ENCODE data around the gene SRRD. TPM values are rescaled to one million over a fixed set of nuclear protein-coding genes. Genes with fewer than 3 reads are reported as not detected.
"Not testable (repeated sequence)": the region's sequence is repeated elsewhere in the genome, so short reads cannot be mapped to it uniquely, and the experiment has no call there.

Gene SRRD
- total RNA-seq, 1 experiment from 2014 or later, result 19.2 TPM

- no peak for DNase-seq (ENCODE audit: low spot score)
Observed at GRCh38 chr22:26522012-26522411, 38.3 kb downstream of the SRRD start.

DNA sequence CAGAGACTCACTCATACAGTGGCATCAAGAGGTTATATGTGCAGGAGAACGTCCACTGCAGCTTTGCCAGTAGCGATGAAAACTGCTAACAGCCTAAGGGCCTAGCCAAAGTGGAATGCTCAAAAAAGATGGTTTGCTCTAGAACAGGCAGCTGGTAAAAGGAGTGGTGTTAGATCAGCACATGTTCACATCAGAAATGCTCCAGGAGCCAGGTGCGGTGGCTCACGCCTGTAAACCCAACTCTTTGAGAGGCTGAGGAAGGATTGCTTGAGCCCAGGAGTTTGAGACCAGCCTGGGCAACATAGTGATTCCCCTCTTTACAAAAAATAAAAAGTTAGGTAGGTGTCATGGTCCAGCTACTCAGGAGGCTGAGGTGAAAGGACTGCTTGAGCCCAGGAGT is 38.9 kb downstream of the SRRD start:
- DNase-seq (ENCODE audit: low spot score), result no peak

- no peak for DNase-seq (ENCODE audit: low spot score)
Observed at GRCh38 chr22:26524870-26525269, 41.2 kb downstream of the SRRD start.

- DNase-seq (ENCODE audit: low spot score), result no peak
Observed at GRCh38 chr22:26525946-26526564, 42.4 kb downstream of the SRRD start.

- DNase-seq (ENCODE audit: low spot score), result no peak
Observed at GRCh38 chr22:26527167-26527566, 43.5 kb downstream of the SRRD start.

- DNase-seq (ENCODE audit: low spot score), result no peak
Observed at GRCh38 chr22:26527574-26528465, 44.1 kb downstream of the SRRD start.

DNA sequence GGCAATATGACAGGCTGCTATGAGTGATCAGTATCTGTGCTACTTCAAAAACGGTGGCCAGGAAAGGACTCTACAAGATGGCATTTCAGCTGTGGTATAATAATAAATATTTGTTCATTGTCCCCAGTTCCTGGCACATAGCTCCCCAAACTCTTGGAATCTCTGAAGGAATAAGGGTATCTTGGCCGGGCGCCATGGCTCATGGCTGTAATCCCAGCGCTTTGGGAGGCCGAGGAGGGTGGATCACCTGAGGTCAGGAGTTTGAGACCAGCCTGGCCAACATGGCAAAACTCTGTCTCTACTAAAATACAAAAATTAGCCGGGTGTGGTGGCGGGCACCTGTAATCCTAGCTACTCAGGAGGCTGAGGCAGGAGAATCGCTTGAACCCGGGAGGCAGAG is 44.8 kb downstream of the SRRD start:
- DNase-seq (ENCODE audit: low spot score), result not testable (repeated sequence)

- DNase-seq (ENCODE audit: low spot score), result no peak
Observed at GRCh38 chr22:26529345-26529744, 45.7 kb downstream of the SRRD start.

GRCh38 chr22:26534171-26534855 is 50.6 kb downstream of the SRRD start:
- DNase-seq (ENCODE audit: low spot score), result no peak

GRCh38 chr22:26534874-26535602 is 51.4 kb downstream of the SRRD start:
- DNase-seq (ENCODE audit: low spot score), result no peak

- no peak for DNase-seq (ENCODE audit: low spot score)
Observed at GRCh38 chr22:26535603-26535908, 51.9 kb downstream of the SRRD start.

DNA sequence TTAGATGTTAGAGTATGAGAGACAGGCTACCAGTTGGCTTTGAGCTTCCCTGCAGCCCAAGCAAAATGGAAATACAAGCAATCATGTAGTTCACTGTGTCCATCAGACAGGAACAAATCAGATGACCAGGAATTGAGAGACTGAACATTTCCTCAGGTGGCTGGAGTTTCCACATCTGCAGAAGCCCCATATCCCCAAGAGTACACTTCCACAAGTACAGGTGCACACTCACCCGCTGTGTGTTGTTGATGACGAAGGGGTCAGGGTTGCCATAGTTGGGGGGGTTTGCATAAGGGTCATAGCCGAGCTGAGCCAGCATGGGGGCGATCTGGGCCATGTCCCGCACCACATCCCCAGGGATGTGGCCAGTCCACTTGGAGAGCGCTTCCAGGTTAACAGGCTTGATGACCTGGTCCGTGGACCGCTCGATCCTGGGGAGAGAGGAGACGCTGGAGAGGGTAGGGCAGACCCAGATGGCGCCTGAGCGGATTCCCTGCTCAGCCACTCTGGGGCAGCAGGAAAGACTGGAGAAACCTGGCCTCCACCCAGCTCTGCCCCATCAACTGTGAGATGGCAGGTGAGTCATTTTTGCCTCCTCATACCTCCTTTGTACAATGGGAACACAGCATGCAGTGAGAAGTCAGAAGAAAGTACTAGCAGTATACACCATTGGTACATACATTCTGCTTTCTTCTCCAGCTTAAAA is 52.5 kb downstream of the SRRD start:
- DNase-seq (ENCODE audit: low spot score), result peak; percentile 24

DNA sequence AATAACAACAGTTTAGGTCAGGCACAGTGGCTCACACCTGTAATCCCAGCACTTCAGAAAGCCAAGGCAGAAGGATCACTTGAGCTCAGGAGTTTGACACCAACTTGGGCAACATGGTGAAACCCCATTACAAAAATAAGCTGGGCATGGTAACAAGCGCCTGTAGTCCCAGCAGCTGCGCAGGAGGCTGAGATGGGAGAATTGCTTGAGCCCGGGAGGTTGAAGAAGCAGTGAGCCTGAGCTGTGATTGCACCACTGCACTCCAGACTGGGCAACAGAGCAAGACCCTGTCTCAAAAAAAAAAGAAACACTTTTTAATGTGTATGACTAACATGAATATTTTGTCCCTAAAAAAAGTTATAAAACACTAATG is 53.1 kb downstream of the SRRD start:
- DNase-seq (ENCODE audit: low spot score), result no peak

- no peak for DNase-seq (ENCODE audit: low spot score)
Observed at GRCh38 chr22:26540119-26540518, 56.4 kb downstream of the SRRD start.

DNA sequence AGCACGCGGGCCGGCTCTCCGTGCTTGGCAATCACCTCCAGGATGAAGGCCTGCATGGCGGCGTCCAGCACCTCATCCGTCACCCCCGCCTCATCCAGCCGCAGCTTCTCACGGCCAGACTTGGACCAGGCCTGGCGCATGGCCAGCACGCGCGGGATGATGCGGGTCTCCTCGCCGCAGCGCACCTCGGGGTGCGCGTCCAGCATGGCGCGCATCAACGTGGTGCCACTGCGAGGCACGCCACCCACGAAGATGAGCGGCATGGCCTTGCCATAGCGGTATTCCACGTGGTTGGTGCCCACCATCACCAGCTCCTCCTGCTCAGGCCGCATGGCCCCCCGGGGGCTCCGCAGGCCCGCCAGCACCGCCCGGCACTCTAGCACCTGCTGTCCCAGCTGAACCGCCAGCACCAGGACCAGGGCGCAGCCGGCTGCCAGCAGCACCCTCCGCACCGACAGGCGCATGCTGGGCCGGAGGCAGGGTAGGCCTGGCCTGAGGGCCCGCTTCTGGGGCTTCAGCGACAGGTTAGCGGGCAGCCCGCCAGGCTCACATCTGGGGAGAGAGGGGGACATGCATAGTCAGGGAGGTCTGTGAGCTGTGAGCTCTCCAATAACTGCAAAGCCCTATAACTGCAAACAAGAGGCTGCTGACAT is 57.6 kb downstream of the SRRD start:
- no peak for DNase-seq (ENCODE audit: low spot score)

GRCh38 chr22:26542831-26543230 is 59.2 kb downstream of the SRRD start:
- no peak for DNase-seq (ENCODE audit: low spot score)

Other genes with a start within 250 kb of the SRRD start
- 4.0 and 4.5 TPM in 2 replicates for gene ASPHD2, start 54.6 kb upstream of the SRRD start, total RNA-seq (2014; rRNA removed; shearing (Covaris generic))
- 18.4 and 20.4 TPM in 2 replicates for gene HPS4, start 94 bp upstream of the SRRD start, total RNA-seq (2014; rRNA removed; shearing (Covaris generic))
- 21.1 and 23.1 TPM in 2 replicates for gene TFIP11, start 28.6 kb downstream of the SRRD start, total RNA-seq (2014; rRNA removed; shearing (Covaris generic))
- gene TPST2, start 106.3 kb downstream of the SRRD start, total RNA-seq (2014; rRNA removed; shearing (Covaris generic)), result 5.5 and 9.5 TPM in 2 replicates
- not detected in 2 replicates for gene CRYBB1, start 134.2 kb downstream of the SRRD start, total RNA-seq (2014; rRNA removed; shearing (Covaris generic))
- not detected in 2 replicates for gene CRYBA4, start 138.1 kb downstream of the SRRD start, total RNA-seq (2014; rRNA removed; shearing (Covaris generic))
- 1.9 and 2.2 TPM in 2 replicates for gene MIAT, start 173.7 kb downstream of the SRRD start, total RNA-seq (2014; rRNA removed; shearing (Covaris generic))